SK-N-SH treated with all-trans-retinoic acid at 6 μM for 48 hours (cell line): ENCODE measurements around the gene DNAH14.

Experiments
- ARNTL ChIP-seq: fragments of 450-650 bp; formaldehyde crosslinking; IDR thresholded peaks from 2 replicates; pipeline ENCODE4 v1.5.0; 2020; ENCODE audit warnings: low read depth, mild to moderate bottlenecking, moderate library complexity, borderline replicate concordance
- PPARA ChIP-seq: fragments of 250-450 bp; sonication (Bioruptor Pico); IDR thresholded peaks from 2 replicates; pipeline ENCODE4 v1.5.0; 2020; ENCODE audit warnings: mild to moderate bottlenecking, borderline replicate concordance
- SNAI2 ChIP-seq: fragments of 250-450 bp; sonication (Bioruptor Pico); IDR thresholded peaks from 2 replicates; pipeline ENCODE4 v1.5.0; 2020; ENCODE audit warnings: mild to moderate bottlenecking, moderate library complexity
- ZNF70 ChIP-seq: fragments of 450-650 bp; formaldehyde crosslinking; IDR thresholded peaks from 2 replicates; pipeline ENCODE4 v1.5.0; 2020; ENCODE audit warnings: mild to moderate bottlenecking, moderate library complexity
- TF ChIP-seq, protein P1 (sequence below): fragments of 250-450 bp; sonication (Bioruptor Pico); IDR thresholded peaks from 2 replicates; pipeline ENCODE4 v1.5.1; 2020; ENCODE audit warnings: low read depth, mild to moderate bottlenecking, moderate library complexity
- TF ChIP-seq, protein P2 (sequence below): fragments of 250-450 bp; sonication (Bioruptor Pico); IDR thresholded peaks from 2 replicates; pipeline ENCODE4 v1.8.0; 2020; ENCODE audit warnings: mild to moderate bottlenecking, moderate library complexity, borderline replicate concordance

DNA sequence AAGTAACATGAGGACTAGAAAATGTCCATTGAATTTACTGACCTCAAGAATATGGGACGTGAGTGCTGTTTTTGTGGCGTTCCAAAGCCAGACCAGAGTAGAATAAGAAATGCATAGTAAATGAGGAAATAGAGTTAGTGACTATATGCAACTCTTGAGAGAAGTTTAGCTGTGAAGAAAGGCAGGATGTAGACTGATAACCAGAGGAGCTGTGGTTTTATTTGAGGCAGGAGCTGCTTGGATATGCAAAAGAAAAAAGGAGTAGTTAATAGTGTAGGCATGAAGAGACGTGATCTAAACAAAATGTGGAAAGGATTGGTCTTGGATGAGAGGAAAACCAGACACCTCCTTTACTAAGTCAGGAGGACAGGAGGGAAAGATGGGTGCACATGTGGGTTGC, 28.2 kb downstream of the DNAH14 start:
- TF ChIP-seq PPARA (CRISPR knock-in tag) (no peak), SNAI2 (no peak), ARNTL (CRISPR knock-in tag) (no peak), ZNF70 (CRISPR knock-in tag) (no peak)
- TF ChIP-seq, protein P1, sequence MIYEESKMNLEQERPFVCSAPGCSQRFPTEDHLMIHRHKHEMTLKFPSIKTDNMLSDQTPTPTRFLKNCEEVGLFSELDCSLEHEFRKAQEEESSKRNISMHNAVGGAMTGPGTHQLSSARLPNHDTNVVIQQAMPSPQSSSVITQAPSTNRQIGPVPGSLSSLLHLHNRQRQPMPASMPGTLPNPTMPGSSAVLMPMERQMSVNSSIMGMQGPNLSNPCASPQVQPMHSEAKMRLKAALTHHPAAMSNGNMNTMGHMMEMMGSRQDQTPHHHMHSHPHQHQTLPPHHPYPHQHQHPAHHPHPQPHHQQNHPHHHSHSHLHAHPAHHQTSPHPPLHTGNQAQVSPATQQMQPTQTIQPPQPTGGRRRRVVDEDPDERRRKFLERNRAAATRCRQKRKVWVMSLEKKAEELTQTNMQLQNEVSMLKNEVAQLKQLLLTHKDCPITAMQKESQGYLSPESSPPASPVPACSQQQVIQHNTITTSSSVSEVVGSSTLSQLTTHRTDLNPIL (CRISPR knock-in tag), result no peak
- TF ChIP-seq, protein P2, sequence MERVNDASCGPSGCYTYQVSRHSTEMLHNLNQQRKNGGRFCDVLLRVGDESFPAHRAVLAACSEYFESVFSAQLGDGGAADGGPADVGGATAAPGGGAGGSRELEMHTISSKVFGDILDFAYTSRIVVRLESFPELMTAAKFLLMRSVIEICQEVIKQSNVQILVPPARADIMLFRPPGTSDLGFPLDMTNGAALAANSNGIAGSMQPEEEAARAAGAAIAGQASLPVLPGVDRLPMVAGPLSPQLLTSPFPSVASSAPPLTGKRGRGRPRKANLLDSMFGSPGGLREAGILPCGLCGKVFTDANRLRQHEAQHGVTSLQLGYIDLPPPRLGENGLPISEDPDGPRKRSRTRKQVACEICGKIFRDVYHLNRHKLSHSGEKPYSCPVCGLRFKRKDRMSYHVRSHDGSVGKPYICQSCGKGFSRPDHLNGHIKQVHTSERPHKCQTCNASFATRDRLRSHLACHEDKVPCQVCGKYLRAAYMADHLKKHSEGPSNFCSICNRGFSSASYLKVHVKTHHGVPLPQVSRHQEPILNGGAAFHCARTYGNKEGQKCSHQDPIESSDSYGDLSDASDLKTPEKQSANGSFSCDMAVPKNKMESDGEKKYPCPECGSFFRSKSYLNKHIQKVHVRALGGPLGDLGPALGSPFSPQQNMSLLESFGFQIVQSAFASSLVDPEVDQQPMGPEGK, result no peak
